HEK293 (cell line): ENCODE results near the gene SLC25A22.

Source experiments
- CTCF ChIA-PET: fragments of 350-600 bp; formaldehyde crosslinking; extraction: SDS; loops from one replicate; lab custom pipeline; 2021; ENCODE audit warnings: antibody characterized with exemption; lab: Yijun Ruan, JAX
- POLR2A ChIA-PET: fragments of 300-600 bp; formaldehyde crosslinking; extraction: SDS; loops from one replicate; lab custom pipeline; 2020; ENCODE audit warnings: antibody characterized with exemption, inconsistent platforms; lab: Yijun Ruan, JAX
- H3K27ac ChIP-seq: fragments of 200-500 bp; sonication (Bioruptor generic); 2 replicates; pipeline ENCODE4 v1.5.1; 2014; ENCODE audit warnings: low read depth, low read length, control low read depth, inconsistent platforms; ENCODE audit errors: extremely low read depth
- H3K36me3 ChIP-seq, 2 experiments: fragments of 200-500 bp in 1 of 2; sonication (Bioruptor generic) in 1 of 2; 1 replicate in 1 of 2; 2 replicates in 1 of 2; pipeline ENCODE4 v1.5.1; 2014 to 2017; ENCODE audit warnings: inconsistent platforms in 2 of 2, low read length in 2 of 2; ENCODE audit not compliant: control insufficient read depth in 2 of 2, insufficient read depth in 1 of 2
- H3K4me1 ChIP-seq: fragments of 200-500 bp; sonication (Bioruptor generic); 2 replicates; pipeline ENCODE4 v1.5.1; 2014; ENCODE audit warnings: mild to moderate bottlenecking, low read length, inconsistent platforms; ENCODE audit not compliant: control insufficient read depth, insufficient read depth
- H3K4me3 ChIP-seq: 2 replicates; pipeline ENCODE4 v1.5.1; 2011; ENCODE audit warnings: low read depth, mild to moderate bottlenecking, control low read depth, low read length, moderate library complexity
- H3K9me3 ChIP-seq: fragments of 200-500 bp; sonication (Bioruptor generic); 2 replicates; pipeline ENCODE4 v1.5.1; 2014; ENCODE audit warnings: low read depth, low read length, inconsistent platforms; ENCODE audit not compliant: control insufficient read depth, insufficient read depth
- BCL11B ChIP-seq: fragments of 450-650 bp; formaldehyde crosslinking; IDR thresholded peaks from 2 replicates; pipeline ENCODE4 v1.5.1; 2016; ENCODE audit warnings: low read depth, missing biosample characterization, missing genetic modification characterization
- IKZF3 ChIP-seq: fragments of 450-650 bp; IDR thresholded peaks from 2 replicates; pipeline ENCODE4 v1.5.0; 2018; ENCODE audit warnings: missing biosample characterization, mild to moderate bottlenecking, missing genetic modification characterization, moderate library complexity
- PRDM10 ChIP-seq: fragments of 450-650 bp; formaldehyde crosslinking; IDR thresholded peaks from 2 replicates; pipeline ENCODE4 v1.5.1; 2016; ENCODE audit warnings: missing biosample characterization, missing genetic modification characterization
- REPIN1 ChIP-seq: fragments of 450-650 bp; formaldehyde crosslinking; IDR thresholded peaks from 2 replicates; pipeline ENCODE4 v1.5.1; 2017; ENCODE audit warnings: missing biosample characterization, missing genetic modification characterization, low read depth
- TSHZ1 ChIP-seq: fragments of 450-650 bp; formaldehyde crosslinking; IDR thresholded peaks from 2 replicates; pipeline ENCODE4 v1.5.1; 2016; ENCODE audit warnings: missing biosample characterization, missing genetic modification characterization, borderline replicate concordance
- YY2 ChIP-seq: fragments of 450-650 bp; formaldehyde crosslinking; IDR thresholded peaks from 2 replicates; pipeline ENCODE4 v1.5.1; 2016; ENCODE audit warnings: missing biosample characterization, missing genetic modification characterization
- ZBTB10 ChIP-seq: fragments of 450-650 bp; formaldehyde crosslinking; IDR thresholded peaks from 2 replicates; pipeline ENCODE4 v1.5.1; 2016; ENCODE audit warnings: missing biosample characterization, missing genetic modification characterization
- ZFP37 ChIP-seq: fragments of 450-650 bp; formaldehyde crosslinking; IDR thresholded peaks from 2 replicates; pipeline ENCODE4 v1.5.1; 2016; ENCODE audit warnings: missing biosample characterization, missing genetic modification characterization
- ZNF133 ChIP-seq: fragments of 450-650 bp; formaldehyde crosslinking; IDR thresholded peaks from 2 replicates; pipeline ENCODE4 v1.5.1; 2016; ENCODE audit warnings: missing biosample characterization, missing genetic modification characterization
- ZNF146 ChIP-seq: fragments of 450-650 bp; formaldehyde crosslinking; IDR thresholded peaks from 2 replicates; pipeline ENCODE4 v1.5.1; 2016; ENCODE audit warnings: missing biosample characterization, missing genetic modification characterization
- ZNF174 ChIP-seq: fragments of 450-650 bp; formaldehyde crosslinking; IDR thresholded peaks from 2 replicates; pipeline ENCODE4 v1.5.0; 2017; ENCODE audit warnings: missing biosample characterization, mild to moderate bottlenecking, missing genetic modification characterization
- ZNF214 ChIP-seq: fragments of 450-650 bp; formaldehyde crosslinking; IDR thresholded peaks from 2 replicates; pipeline ENCODE4 v1.5.1; 2017; ENCODE audit warnings: missing biosample characterization, mild to moderate bottlenecking, missing genetic modification characterization, borderline replicate concordance
- ZNF416 ChIP-seq: fragments of 450-650 bp; formaldehyde crosslinking; IDR thresholded peaks from 2 replicates; pipeline ENCODE4 v1.5.1; 2016; ENCODE audit warnings: missing biosample characterization, missing genetic modification characterization
- ZNF544 ChIP-seq: fragments of 450-650 bp; formaldehyde crosslinking; IDR thresholded peaks from 2 replicates; pipeline ENCODE4 v1.5.0; 2017; ENCODE audit warnings: missing biosample characterization, missing genetic modification characterization
- ZNF561 ChIP-seq: fragments of 450-650 bp; IDR thresholded peaks from 2 replicates; pipeline ENCODE4 v1.5.1; 2018; ENCODE audit warnings: missing biosample characterization, missing genetic modification characterization, borderline replicate concordance
- ZNF664 ChIP-seq: fragments of 450-650 bp; formaldehyde crosslinking; IDR thresholded peaks from 2 replicates; pipeline ENCODE4 v1.5.1; 2016; ENCODE audit warnings: missing biosample characterization, missing genetic modification characterization
- ZNF76 ChIP-seq: fragments of 450-650 bp; formaldehyde crosslinking; IDR thresholded peaks from 2 replicates; pipeline ENCODE4; 2016; ENCODE audit warnings: low read depth, missing biosample characterization, missing genetic modification characterization, borderline replicate concordance
- ZNF777 ChIP-seq: fragments of 450-650 bp; formaldehyde crosslinking; IDR thresholded peaks from 2 replicates; pipeline ENCODE4 v1.5.1; 2017; ENCODE audit warnings: missing biosample characterization, missing genetic modification characterization, borderline replicate concordance
- ZNF843 ChIP-seq: fragments of 450-650 bp; formaldehyde crosslinking; IDR thresholded peaks from 2 replicates; pipeline ENCODE4 v1.5.1; 2016; ENCODE audit warnings: missing biosample characterization, missing genetic modification characterization
- ZSCAN16 ChIP-seq: fragments of 450-650 bp; formaldehyde crosslinking; IDR thresholded peaks from 2 replicates; pipeline ENCODE4 v1.5.1; 2016; ENCODE audit warnings: missing biosample characterization, missing genetic modification characterization

SLC25A22 gene

GRCh38 chr11:787084-787675 lies 10.9 kb downstream of the SLC25A22 start:
- POLR2A ChIA-PET = interaction anchor here (1.5 kb wide), 1 partner anchor 32 kb away, joined by 6 read pairs; the partner anchor contains the start of gene PNPLA2
- H3K4me1 ChIP-seq = no peaks in the 10 kb centered on the region
- TF ChIP-seq ZNF544 (tag by site-specific recombination) = no peak
- TF ChIP-seq TSHZ1 = no peak
- TF ChIP-seq ZNF416 (tag by site-specific recombination) = no peak
- TF ChIP-seq ZFP37 (tag by site-specific recombination) = no peak
- no peak for TF ChIP-seq IKZF3 (tag by site-specific recombination)
- TF ChIP-seq ZNF664 (tag by site-specific recombination) = no peak
- no peak for TF ChIP-seq PRDM10
- TF ChIP-seq ZNF174 (tag by site-specific recombination) = no peak
- TF ChIP-seq ZNF561 (tag by site-specific recombination) = no peak
- TF ChIP-seq YY2 (tag by site-specific recombination) = no peak
- TF ChIP-seq BCL11B = no peak
- no peak for TF ChIP-seq ZNF76 (tag by site-specific recombination)
- no peak for TF ChIP-seq ZBTB10 (tag by site-specific recombination)
- TF ChIP-seq ZSCAN16 (tag by site-specific recombination) = no peak
- no peak for TF ChIP-seq ZNF133
- TF ChIP-seq ZNF843 (tag by site-specific recombination) = no peak
- no peak for TF ChIP-seq ZNF214 (tag by site-specific recombination)
- no peak for TF ChIP-seq ZNF777 (tag by site-specific recombination)
- TF ChIP-seq REPIN1 = no peak
- TF ChIP-seq ZNF146 = no peak
- TF ChIP-seq, all 188 proteins: peak for 0
- no peak overlapping the region for H3K4me3 ChIP-seq
- CTCF ChIA-PET = no interaction called here
- H3K36me3 ChIP-seq = peaks cover 0 to 32% of the 10 kb centered on the region in 2 experiments; a peak in 2 of 3 replicates
- H3K27ac ChIP-seq = no peak overlapping the region
- H3K9me3 ChIP-seq = no peaks in the 10 kb centered on the region
